Coronary artery (tissue), 2 donors: Measurements from ENCODE around the gene HOATZ.

Experiments used
- DNase-seq: peaks from one replicate; pipeline ENCODE4 v3.0.0-alpha.2; 2017; ENCODE audit warnings: low spot score
- H3K27ac ChIP-seq, 2 donors: fragments of 200-600 bp; sonication (generic); one replicate each; pipeline ENCODE4 v1.5.1; 2016 to 2019
- H3K4me3 ChIP-seq: fragments of 200-600 bp; sonication (generic); 2 replicates; pipeline ENCODE4 v1.5.1; 2016; ENCODE audit warnings: mild to moderate bottlenecking, moderate library complexity
- CTCF ChIP-seq: fragments of 200-600 bp; sonication (generic); IDR thresholded peaks from one replicate; pipeline ENCODE4 v1.5.1; 2019; ENCODE audit warnings: antibody characterized with exemption

HOATZ gene

GRCh38 chr11:111565114-111565720, 50.6 kb downstream of the HOATZ start:
- H3K27ac ChIP-seq, result no peak overlapping the region
- DNase-seq, result no peak
- TF ChIP-seq CTCF, result peak; percentile 88
- no peak overlapping the region for H3K4me3 ChIP-seq

GRCh38 chr11:111566324-111566723, 51.7 kb downstream of the HOATZ start:
- no peak for TF ChIP-seq CTCF
- Histone ChIP-seq H3K4me3 (no peak overlapping the region), H3K27ac (no peak overlapping the region)
- DNase-seq, result no peak

GRCh38 chr11:111569476-111569875, 54.9 kb downstream of the HOATZ start:
- no peak for DNase-seq
- H3K4me3 ChIP-seq, result no peak overlapping the region
- no peak for TF ChIP-seq CTCF
- peak overlapping the region in 1 of 2 donors; percentile 45 for H3K27ac ChIP-seq

GRCh38 chr11:111570796-111571195, 56.2 kb downstream of the HOATZ start:
- peak overlapping the region in 1 of 2 donors; percentile 33 for H3K27ac ChIP-seq
- no peak for DNase-seq
- no peak for TF ChIP-seq CTCF

GRCh38 chr11:111571829-111572501, 57.4 kb downstream of the HOATZ start:
- H3K4me3 ChIP-seq, result no peak overlapping the region
- no peak overlapping the region for H3K27ac ChIP-seq
- DNase-seq, result no peak
- TF ChIP-seq CTCF, result no peak

More at GRCh38 chr11:111570796-111571195, 56.2 kb downstream of the HOATZ start:
- H3K4me3 ChIP-seq, result no peak overlapping the region

GRCh38 chr11:111572581-111572980, 58.0 kb downstream of the HOATZ start:
- H3K27ac ChIP-seq, result no peak overlapping the region
- H3K4me3 ChIP-seq, result no peak overlapping the region
- TF ChIP-seq CTCF, result no peak
- no peak for DNase-seq

GRCh38 chr11:111573821-111574249, 59.3 kb downstream of the HOATZ start:
- no peak for TF ChIP-seq CTCF
- peak overlapping the region; percentile 15 to 70 for H3K27ac ChIP-seq
- no peak for DNase-seq
- H3K4me3 ChIP-seq, result peak overlapping the region; percentile 43
